Inflammatory macrophage (primary cell): ENCODE data around the gene MCTP1.

Experiments used
- DNase-seq, 2 donors: peaks; one replicate each; pipeline ENCODE4 v3.0.0-alpha.2; 2020 to 2022

The MCTP1 gene

GRCh38 chr5:94932259-94932658 is 352.6 kb downstream of the MCTP1 start:
- no peak for DNase-seq

DNA sequence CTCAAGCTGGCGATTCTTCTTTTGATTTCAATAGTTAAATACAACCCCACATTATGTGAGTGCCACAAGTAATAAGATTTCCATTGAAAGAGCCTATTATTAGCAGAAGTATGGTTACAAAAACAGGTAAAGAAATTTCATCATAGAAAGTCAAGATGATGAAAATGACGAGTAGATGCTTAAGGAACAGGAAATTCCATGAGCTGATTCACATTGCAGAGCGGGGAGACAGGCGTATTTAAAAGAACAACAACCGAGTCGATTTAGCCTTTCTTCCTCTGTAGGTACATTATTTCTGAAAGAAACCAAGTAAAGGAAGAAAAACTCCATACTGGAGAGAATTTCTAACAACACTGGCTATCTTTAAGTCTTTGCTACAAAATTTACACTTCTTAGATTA is 356.0 kb downstream of the MCTP1 start:
- no peak for DNase-seq

- DNase-seq: no peak
Observed at GRCh38 chr5:94920570-94920969, 364.3 kb downstream of the MCTP1 start.

DNA sequence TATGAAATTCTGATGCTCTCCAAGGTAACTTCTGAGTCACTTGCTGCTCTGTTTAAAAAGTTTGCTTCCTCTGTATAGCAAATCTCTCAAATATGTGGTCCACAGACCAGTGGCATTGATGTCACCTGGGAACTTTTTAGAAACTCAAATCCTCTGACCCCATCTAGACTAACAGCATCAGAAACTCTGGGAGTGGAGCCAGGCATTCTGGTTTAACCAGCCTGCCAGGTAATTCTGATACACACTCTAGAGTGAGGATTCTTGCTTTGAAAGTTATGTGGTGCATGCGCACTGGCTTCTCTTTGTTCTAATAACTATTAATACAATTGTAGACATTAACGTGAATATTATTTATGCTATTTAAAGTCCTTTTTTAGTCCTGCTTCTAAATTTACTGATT is 368.3 kb downstream of the MCTP1 start:
- no peak for DNase-seq

DNA sequence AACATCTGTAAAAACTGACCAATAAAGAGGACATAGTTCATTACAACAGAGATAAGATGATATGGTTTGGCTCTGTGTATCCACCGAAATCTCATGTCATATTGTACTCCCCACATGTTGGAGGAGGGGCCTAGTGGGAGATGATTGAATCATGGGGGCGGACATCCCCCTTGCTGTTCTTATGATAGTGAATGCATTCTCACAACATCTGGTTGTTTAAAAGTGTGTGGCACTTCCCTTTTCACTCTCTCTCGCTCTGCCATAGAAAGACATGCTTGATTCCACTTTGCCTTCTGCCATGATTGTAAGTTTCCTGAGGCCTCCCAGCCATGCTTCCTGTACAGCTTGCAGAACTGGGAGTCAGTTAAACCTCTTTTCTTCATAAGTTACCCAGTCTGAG is 373.6 kb downstream of the MCTP1 start:
- no peak for DNase-seq

- no peak for DNase-seq
Observed at GRCh38 chr5:94910721-94911120, 374.2 kb downstream of the MCTP1 start.

DNA sequence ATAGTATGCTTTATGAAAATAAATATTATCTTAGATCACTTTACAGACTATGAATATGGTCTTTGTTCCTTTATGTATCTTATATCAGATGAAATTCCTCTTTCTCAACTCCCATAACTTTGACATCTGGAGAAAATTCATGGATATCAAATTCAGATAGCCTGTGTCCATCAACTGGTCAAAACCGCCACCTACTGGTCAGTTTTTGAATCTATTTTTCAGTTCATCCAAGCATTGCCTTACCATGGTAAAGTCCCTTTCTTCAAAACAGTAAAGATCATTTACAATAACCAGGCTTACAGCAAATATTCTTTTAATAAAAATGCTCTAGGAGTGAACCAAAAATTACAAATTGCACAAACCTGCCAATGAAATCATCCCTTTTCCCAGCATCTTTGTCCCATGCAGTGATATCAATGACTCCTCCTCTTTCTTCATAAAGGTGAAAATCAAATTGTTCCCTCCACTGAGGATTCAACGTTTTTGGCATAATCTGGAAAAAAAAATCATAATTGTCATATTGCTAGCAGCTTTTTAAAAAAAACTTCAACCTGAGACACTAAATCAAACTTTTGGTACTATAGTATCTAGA is 375.9 kb downstream of the MCTP1 start:
- DNase-seq: peak; percentile 26 to 39

DNA sequence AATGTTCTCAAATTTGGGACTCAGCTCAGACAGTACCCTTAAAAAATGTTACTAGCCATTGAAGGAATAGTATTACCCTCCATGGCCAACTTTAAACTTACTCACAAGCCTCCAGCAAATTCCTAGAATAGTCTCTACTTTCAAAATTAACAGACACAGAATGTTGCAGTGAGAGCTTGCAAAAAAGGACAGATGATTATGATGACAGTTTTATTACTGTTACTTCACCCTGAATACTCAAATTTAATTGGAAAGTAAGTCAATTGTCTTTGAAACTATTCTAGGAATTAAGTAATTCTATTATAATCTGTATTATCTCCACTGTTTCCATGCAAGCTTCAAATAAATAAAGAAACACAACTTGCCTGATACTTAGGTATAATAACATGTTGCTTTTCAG is 378.1 kb downstream of the MCTP1 start:
- no peak for DNase-seq

DNA sequence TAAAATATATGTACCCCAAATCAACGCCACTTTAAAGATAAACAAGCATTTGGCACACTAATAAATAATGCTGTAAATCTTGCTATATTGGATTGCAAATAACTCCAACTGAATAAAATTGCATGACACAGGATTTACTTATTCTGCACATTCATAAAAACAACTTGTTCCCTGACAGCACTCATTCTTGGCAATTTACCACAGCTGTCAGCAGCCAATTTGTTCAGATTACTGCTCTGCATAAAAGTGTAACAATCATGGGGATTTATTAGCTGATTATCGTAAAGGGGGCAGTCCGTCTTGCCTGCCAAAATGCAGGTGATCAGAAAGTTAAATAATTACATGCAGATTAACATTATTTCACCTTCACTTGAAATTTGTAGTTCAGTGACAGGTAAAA is 381.2 kb downstream of the MCTP1 start:
- DNase-seq: no peak

- no peak for DNase-seq
Observed at GRCh38 chr5:94901191-94901979, 383.5 kb downstream of the MCTP1 start.

- no peak for DNase-seq
Observed at GRCh38 chr5:94900006-94900505, 384.8 kb downstream of the MCTP1 start.

GRCh38 chr5:94893412-94894135 is 391.3 kb downstream of the MCTP1 start:
- DNase-seq: no peak

DNA sequence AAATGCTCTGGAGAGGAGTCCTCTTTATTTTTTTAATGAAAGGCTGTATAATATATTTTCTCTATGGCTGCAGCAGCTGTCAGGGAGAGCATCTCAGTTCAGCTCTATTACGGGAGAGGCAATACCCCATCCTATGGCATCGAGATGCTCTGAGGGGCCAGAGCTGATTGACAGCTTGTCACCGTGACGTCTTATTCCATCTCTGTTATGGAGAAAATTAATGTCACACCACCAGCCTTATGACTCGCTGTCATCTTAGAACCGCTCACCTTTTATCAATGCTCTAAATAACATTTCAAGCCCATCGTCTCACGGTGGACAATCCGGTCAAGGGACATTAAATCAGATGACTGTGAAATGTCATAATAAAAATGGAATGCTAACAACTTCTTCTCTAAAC is 392.9 kb downstream of the MCTP1 start:
- no peak for DNase-seq

DNA sequence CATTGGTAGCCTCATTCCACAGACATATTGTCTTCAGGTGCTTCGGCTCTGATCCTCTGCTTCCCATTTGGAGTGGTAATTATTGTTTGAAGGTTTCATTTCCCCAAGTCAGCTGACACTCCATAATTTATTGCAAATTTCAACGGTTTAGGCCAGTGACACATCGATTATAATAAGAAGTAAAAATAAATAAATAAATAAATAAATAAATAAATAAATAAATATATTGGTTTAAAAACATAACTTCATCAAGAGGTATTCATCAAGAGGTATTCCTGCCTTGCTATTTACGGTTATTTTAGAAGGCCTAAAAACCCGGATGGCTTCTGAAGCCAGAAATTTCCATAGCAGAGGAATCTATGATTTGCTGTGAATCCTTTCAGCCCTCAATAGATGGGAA is 393.3 kb downstream of the MCTP1 start:
- no peak for DNase-seq

DNA sequence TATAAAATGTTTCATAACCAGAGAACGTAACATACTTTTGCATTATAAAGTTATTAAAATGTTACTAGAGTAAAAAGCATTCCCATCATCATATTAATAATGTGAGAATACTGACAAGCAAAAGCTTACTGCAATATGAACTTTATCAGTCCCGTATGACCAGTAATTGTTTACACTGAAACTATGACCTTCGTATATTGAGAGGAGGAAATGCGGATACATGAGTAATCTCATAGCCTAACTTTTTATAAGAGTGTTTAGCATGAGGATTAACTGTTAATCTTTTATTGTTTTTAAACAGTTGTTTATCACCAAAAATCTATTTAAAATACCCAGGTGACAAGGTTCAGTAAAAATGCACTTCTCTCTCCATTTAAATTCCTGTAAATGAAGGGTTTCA is 394.0 kb downstream of the MCTP1 start:
- no peak for DNase-seq

DNA sequence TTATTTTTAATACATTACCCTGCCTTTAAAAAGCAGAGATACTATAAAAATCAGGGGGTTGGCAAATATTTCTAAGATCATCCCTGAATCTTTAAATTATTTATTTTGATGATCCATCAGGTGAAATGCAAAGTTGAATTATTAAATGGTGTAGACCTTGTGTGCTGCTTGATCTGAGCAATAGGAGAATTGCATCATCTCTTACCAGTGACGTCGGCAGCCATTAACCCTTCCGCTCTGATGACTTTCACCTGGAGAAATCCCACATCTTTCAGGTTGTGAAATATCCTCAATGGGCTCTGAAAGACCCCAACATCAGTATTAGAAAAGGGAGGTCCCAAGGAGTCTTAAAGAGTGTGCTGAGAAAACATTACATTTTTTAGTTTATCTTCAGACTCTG is 396.2 kb downstream of the MCTP1 start:
- no peak for DNase-seq

DNA sequence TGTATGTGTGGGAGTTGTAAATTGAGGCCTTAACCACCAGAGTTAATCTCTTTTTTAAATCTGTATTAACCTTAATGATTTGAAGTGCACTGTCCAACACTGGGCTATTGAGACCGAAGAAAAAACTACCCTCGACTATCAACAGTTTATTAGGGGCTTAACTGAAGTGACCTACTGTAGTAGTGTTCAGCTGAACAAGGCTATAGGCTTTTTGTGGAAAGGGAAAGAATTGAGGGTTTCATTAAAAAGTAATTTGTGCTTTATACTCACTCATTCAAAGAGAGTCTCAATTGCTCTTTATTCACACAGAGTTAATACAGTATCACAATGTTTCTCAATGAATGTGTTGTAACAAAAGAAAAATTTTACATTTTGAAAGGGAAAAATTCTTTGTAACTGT is 399.0 kb downstream of the MCTP1 start:
- DNase-seq: no peak

GRCh38 chr5:94884311-94884710 is 400.6 kb downstream of the MCTP1 start:
- DNase-seq: no peak

DNA sequence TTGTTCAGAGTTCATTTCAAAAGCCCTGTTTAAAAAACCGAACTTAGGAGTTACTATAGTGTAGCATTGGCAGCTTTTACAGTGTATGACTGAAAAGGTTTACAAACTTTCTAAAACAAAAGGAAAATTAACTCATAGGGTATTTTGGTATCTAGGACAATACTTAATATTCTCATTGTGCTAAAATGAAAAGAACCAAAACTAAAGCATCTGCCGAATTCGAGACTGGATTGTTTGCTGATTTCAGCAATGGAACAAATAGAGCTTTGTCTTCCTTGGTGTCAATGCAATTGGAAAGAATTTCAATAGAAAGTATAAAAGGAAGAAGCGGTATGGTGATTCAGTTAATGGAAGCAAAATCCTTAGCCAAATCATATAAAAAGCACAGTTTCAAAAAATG is 412.4 kb downstream of the MCTP1 start:
- no peak for DNase-seq

DNA sequence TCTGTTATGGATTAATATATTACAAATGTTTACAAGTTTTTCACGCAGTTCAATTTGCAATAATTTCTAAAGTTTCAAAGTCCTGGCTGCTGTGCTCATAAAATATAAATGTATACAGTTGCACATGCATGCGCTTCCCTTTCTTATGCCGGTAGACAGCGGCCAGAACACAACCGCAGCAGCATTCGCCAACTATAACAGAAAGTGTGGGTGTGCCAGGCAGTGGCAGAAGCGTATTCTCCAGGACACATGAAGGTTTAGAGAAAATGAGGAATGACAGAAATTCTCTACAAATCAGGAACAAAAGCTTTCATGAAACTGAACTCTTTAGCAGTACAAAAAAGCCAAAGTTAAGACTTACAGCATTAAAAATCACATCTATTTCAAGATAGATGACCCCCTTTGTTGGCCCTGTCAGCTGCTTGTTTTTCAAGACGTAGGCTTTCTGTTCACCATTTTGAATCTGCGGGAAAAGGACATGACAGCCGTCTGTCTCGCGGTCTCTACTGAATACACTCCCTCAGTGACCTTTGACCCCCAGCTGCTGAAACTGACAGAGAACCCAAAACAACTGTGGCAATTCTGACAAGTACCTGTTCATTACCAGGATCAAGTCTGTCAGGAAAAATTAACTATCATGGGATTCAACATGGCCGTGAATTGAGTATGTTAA is 414.2 kb downstream of the MCTP1 start:
- no peak for DNase-seq

- no peak for DNase-seq
Observed at GRCh38 chr5:94869921-94870320, 415.0 kb downstream of the MCTP1 start.

DNA sequence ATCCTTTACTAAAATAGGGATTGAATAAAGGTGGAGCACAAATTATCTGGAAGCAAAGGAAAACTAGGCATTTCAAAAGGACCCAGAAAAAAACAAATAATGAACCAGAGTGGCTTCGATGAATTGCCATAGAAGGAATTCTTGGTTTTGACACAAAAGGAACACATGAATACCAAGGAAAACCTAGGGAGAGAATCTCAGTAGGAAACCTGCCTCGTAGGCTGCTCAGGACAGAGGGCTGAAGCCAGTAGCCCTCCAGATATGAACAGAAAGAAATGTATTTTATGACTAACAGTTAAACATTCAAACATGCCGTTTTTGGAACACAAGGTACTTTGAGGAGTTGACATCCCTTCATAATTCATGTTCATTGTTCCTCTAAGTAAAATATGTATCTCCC is 420.9 kb downstream of the MCTP1 start:
- no peak for DNase-seq

- DNase-seq: no peak
Observed at GRCh38 chr5:94857111-94857510, 427.8 kb downstream of the MCTP1 start.
